Breast epithelium (tissue), 4 donors: ENCODE results near the gene KRTAP19-5. TPM values are rescaled to one million over a fixed set of nuclear protein-coding genes. Genes with fewer than 3 reads are reported as not detected.

Source experiments
- DNase-seq, 2 donors: peaks; one replicate each; pipeline ENCODE4 v3.0.0-alpha.2; 2019; ENCODE audit warnings: low spot score in 2 of 2
- H3K27ac ChIP-seq, 2 donors: fragments of 200-600 bp; sonication (generic) in 1 of 2; one replicate each; pipeline ENCODE4 v1.5.1; 2016 to 2019; ENCODE audit warnings: mild to moderate bottlenecking in 1 of 2
- H3K27me3 ChIP-seq, 2 donors: fragments of 200-600 bp; sonication (generic) in 1 of 2; one replicate each; pipeline versions ENCODE4 v1.5.1 to v1.6.0; 2017 to 2019; ENCODE audit warnings: control low read depth in 1 of 2, mild to moderate bottlenecking in 1 of 2
- H3K36me3 ChIP-seq: fragments of 200-600 bp; one replicate; pipeline ENCODE4 v1.5.1; 2019
- H3K4me1 ChIP-seq, 2 donors: fragments of 200-600 bp; sonication (generic); one replicate each; pipeline ENCODE4 v1.5.1; 2016 to 2019; ENCODE audit warnings: control low read depth in 1 of 2
- H3K4me3 ChIP-seq, 3 donors: fragments of 200-600 bp; sonication (generic); 1 replicate in 2 of 3; 2 replicates in 1 of 3; pipeline ENCODE4 v1.5.1; 2016 to 2019; ENCODE audit warnings: mild to moderate bottlenecking in 3 of 3, moderate library complexity in 2 of 3
- H3K9me3 ChIP-seq, 2 donors: fragments of 200-600 bp; sonication (generic) in 1 of 2; one replicate each; pipeline ENCODE4 v1.5.1; 2016 to 2019; ENCODE audit warnings: control low read depth in 1 of 2
- POLR2A ChIP-seq: fragments of 450-650 bp; IDR thresholded peaks from one replicate; pipeline ENCODE4 v1.6.1; 2016; ENCODE audit warnings: antibody characterized with exemption, mild to moderate bottlenecking, moderate library complexity
- POLR2AphosphoS5 ChIP-seq, 3 donors: sonication (generic); formaldehyde crosslinking; IDR thresholded peaks; one replicate each; pipeline ENCODE4 v1.6.1; 2017; ENCODE audit warnings: antibody characterized with exemption in 3 of 3
- intact Hi-C: fragments of 100-400 bp; cut with DNase I; formaldehyde crosslinking; loops from one replicate; pipeline ENCODE4 v1.15.1; 2023; ENCODE audit warnings: low total_unique reads
- total RNA-seq, 3 donors: library from RNA; depleted of rRNA; stranded (reverse); fragments of >200 nt; gene quantifications; one replicate each; pipeline ENCODE4 v1.1.0, GENCODE V29; 2016
- TF ChIP-seq, protein P1 (sequence below), 3 donors: fragments of 450-650 bp; IDR thresholded peaks; one replicate each; pipeline ENCODE4 v1.5.1; 2016 to 2017; ENCODE audit warnings: antibody characterized with exemption in 3 of 3, mild to moderate bottlenecking in 3 of 3, moderate library complexity in 3 of 3

The KRTAP19-5 gene
- total RNA-seq, 3 donors from 2014 or later = not detected

DNA sequence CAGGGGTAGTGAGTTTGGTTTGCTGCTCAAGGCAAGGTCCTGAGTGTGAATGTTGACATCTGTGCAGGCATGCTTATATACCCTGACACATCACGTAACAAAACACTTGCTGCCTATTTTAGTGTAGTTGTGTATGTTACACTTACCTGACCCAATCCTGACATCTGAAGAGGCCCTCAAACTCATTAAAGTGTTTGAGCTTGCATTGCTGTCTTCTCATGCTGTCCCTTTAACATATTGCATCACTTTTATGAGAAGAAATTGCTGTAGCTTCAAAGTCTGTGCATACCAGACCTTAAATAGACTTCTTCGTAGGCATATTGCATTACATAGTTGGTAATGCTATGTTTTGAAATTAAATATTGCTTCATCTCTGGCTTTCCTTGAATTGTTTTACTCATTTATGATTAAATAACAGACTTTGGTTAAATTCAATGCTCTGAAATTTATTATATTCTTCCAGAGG lies 9.9 kb downstream of the KRTAP19-5 start, which contains the start of gene KRTAP19-3:
KRTAP19-3 (minus strand) TSS at position 51 of the 466 bp plus-strand sequence. CDS start 56 bp downstream, outside the sequence.
- Histone ChIP-seq H3K4me3 (no peak within 1 kb of the TSS), H3K4me1 (no peaks in the 10 kb centered on the region), H3K9me3 (no peaks in the 10 kb centered on the region), H3K27ac (no peak within 1 kb of the TSS), H3K27me3 (no peaks in the 10 kb centered on the region), H3K36me3 (no peaks in the 10 kb centered on the region)
- no peak for DNase-seq
- TF ChIP-seq POLR2AphosphoS5 (IDR thresholded peaks at IDR 0.05) (no peak), POLR2A (no peak)
- TF ChIP-seq, protein P1, sequence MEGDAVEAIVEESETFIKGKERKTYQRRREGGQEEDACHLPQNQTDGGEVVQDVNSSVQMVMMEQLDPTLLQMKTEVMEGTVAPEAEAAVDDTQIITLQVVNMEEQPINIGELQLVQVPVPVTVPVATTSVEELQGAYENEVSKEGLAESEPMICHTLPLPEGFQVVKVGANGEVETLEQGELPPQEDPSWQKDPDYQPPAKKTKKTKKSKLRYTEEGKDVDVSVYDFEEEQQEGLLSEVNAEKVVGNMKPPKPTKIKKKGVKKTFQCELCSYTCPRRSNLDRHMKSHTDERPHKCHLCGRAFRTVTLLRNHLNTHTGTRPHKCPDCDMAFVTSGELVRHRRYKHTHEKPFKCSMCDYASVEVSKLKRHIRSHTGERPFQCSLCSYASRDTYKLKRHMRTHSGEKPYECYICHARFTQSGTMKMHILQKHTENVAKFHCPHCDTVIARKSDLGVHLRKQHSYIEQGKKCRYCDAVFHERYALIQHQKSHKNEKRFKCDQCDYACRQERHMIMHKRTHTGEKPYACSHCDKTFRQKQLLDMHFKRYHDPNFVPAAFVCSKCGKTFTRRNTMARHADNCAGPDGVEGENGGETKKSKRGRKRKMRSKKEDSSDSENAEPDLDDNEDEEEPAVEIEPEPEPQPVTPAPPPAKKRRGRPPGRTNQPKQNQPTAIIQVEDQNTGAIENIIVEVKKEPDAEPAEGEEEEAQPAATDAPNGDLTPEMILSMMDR (IDR thresholded peaks at IDR 0.05) = no peak
- intact Hi-C loops = no loop called here

DNA sequence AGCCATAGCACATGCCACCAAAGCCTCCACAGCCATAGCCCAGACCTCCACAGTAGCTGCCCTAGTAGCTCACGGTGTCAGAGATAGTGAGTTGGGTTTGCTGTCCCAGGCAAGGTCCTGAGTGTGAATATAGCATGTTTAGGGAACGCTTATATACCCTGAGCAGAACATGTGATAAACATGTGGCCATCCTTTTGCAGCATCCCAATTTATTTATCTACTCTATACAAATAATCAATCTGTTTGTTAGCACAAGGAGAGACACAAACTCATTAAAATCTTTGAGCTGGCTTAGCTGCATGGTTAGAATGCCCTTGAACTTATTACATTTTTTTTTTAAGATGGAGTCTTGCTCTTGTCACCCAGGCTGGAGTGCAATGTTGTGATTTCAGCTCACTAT lies 14.6 kb downstream of the KRTAP19-5 start, which contains the start of gene KRTAP19-2:
KRTAP19-2 (minus strand) TSS at position 101 of the 400 bp plus-strand sequence; CDS start at position 13, 88 bp downstream.
- Histone ChIP-seq H3K9me3 (peaks cover 5 to 12% of the 10 kb centered on the region in 2 donors), H3K4me3 (no peak within 1 kb of the TSS), H3K4me1 (no peaks in the 10 kb centered on the region), H3K36me3 (no peaks in the 10 kb centered on the region), H3K27me3 (no peaks in the 10 kb centered on the region), H3K27ac (no peak within 1 kb of the TSS)
- no peak for DNase-seq
- no peak for TF ChIP-seq POLR2AphosphoS5 (IDR thresholded peaks at IDR 0.05)
- TF ChIP-seq, protein P1 (IDR thresholded peaks at IDR 0.05) = no peak
- TF ChIP-seq POLR2A = no peak
- intact Hi-C loops = no loop called here

DNA sequence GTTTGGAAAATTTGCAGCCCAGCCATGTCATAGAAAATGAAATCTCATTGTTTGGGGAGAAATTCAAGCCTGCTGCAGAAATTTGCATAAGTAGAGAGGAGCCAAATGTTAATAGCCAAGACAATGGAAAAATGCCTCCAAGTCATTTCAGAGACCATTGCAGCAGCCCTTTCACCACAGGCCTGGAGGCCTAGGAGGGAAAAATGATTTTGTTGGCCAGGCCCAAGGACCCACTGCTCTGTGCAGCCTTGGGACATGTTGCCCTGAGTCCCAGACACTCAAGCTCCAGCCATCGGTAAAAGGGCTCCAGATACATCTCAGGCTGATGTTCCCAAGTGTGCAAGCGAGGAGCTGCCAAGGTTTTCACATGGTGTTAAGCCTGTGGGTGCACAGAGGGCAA lies 15.8 kb downstream of the KRTAP19-5 start:
- H3K9me3 ChIP-seq = peaks cover 5 to 12% of the 10 kb centered on the region in 2 donors
- intact Hi-C loops = no loop called here
- no peak overlapping the region for H3K4me3 ChIP-seq
- no peak for DNase-seq
- no peaks in the 10 kb centered on the region for H3K36me3 ChIP-seq
- no peaks in the 10 kb centered on the region for H3K4me1 ChIP-seq
- TF ChIP-seq POLR2AphosphoS5 (IDR thresholded peaks at IDR 0.05) = no peak
- no peak for TF ChIP-seq POLR2A
- TF ChIP-seq, protein P1 (IDR thresholded peaks at IDR 0.05) = no peak
- no peaks in the 10 kb centered on the region for H3K27me3 ChIP-seq
- no peak overlapping the region for H3K27ac ChIP-seq

DNA sequence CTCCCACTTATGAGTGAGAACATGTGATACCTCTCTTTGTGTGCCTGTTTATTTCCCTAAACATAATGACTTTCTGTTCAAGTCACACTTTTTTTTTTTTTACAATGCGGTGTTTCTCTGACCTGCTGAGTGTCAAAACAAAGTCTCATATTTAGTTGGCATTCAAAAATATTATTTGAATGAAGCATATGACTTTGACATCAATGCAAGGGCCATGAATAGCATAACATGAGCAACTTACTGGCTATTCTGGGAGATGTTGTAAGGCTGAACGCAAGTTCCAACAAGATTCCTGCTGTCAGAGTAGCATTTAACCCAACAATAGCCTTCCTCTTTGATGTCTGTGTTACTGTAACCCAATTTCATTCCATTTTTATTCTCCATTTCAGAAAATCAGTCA lies 19.8 kb downstream of the KRTAP19-5 start:
- H3K4me1 ChIP-seq = no peaks in the 10 kb centered on the region
- peaks cover 5 to 12% of the 10 kb centered on the region in 2 donors for H3K9me3 ChIP-seq
- no peaks in the 10 kb centered on the region for H3K36me3 ChIP-seq
- H3K27ac ChIP-seq = no peak overlapping the region
- H3K4me3 ChIP-seq = no peak overlapping the region
- no peak for DNase-seq
- intact Hi-C loops = no loop called here
- H3K27me3 ChIP-seq = no peaks in the 10 kb centered on the region
- no peak for TF ChIP-seq POLR2A
- TF ChIP-seq, protein P1 (IDR thresholded peaks at IDR 0.05) = no peak
- no peak for TF ChIP-seq POLR2AphosphoS5 (IDR thresholded peaks at IDR 0.05)

DNA sequence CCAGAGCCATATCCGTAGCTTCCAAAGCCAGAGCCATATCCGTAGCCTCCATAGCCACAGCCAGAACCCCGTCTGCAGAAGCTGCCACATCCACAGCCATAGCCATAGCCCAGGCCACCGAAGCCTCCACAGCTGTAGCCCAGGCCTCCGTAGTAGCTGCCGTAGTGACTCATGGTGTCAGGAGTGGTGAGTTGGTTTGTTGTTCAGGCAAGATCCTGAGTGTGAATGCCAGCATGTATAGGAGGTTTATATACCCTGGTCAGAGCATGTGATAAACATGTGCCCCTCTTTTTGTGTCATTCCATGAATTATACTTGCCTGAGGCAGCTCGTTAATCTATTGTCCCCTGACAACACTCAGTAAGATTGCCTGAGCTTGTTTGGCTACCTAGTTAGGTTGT lies 21.8 kb downstream of the KRTAP19-5 start, which contains the start of gene KRTAP19-1:
KRTAP19-1 (minus strand) TSS at position 223 of the 400 bp plus-strand sequence; CDS start at position 173, 50 bp downstream.
- Histone ChIP-seq H3K27me3 (no peaks in the 10 kb centered on the region), H3K9me3 (no peaks in the 10 kb centered on the region), H3K36me3 (no peaks in the 10 kb centered on the region), H3K4me1 (no peaks in the 10 kb centered on the region), H3K27ac (no peak within 1 kb of the TSS), H3K4me3 (no peak within 1 kb of the TSS)
- no peak for DNase-seq
- intact Hi-C loops = no loop called here
- TF ChIP-seq POLR2AphosphoS5 (IDR thresholded peaks at IDR 0.05) = no peak
- TF ChIP-seq POLR2A = no peak
- TF ChIP-seq, protein P1 (IDR thresholded peaks at IDR 0.05) = no peak
